HepG2 (cell line): ENCODE data around the gene NDUFS2. TPM values are rescaled to one million over a fixed set of nuclear protein-coding genes. Genes with fewer than 3 reads are reported as not detected.

Experiments used
- ATAC-seq: fragments of 200-7000 bp; cut with Tn5 transposase; 3 replicates; pipeline ENCODE4 v1.9.1; 2020; ENCODE audit warnings: mild to moderate bottlenecking, moderate library complexity
- BruUV-seq: library from RNA; stranded (reverse); fragments of 400-500 nt; replicated peaks from 2 replicates; lab custom pipeline; 2021; lab: Mats Ljungman, UMichigan
- CTCF ChIA-PET: fragments of 300-600 bp; formaldehyde crosslinking; extraction: SDS; loops from one replicate; lab custom pipeline; 2021; ENCODE audit warnings: low total read pairs, inconsistent platforms, low intra/inter-chr PET ratio; lab: Yijun Ruan, JAX
- POLR2A ChIA-PET: fragments of 350-600 bp; sonication (Branson Sonifier 250); formaldehyde crosslinking; loops from one replicate; lab custom pipeline; 2020; ENCODE audit warnings: antibody characterized with exemption, inconsistent platforms; lab: Yijun Ruan, JAX
- DNase-seq: peaks from one replicate; pipeline ENCODE4 v3.0.0-alpha.2; 2015; ENCODE audit warnings: low spot score
- FAIRE-seq: peaks from 3 replicates; lab custom pipeline; 2011; peaks lifted over from hg19 to GRCh38; lab: Jason Lieb, UNC
- H2AFZ ChIP-seq: one replicate; pipeline ENCODE4 v1.6.1; 2011; ENCODE audit warnings: low read length, inconsistent platforms
- H3K27ac ChIP-seq: fragments of 300-600 bp; 3 replicates; pipeline ENCODE4 v1.8.0; 2011; ENCODE audit warnings: mixed run types, mild to moderate bottlenecking, mixed read lengths, low read length, inconsistent platforms; ENCODE audit not compliant: insufficient read depth; ENCODE audit errors: extremely low read length
- H3K27me3 ChIP-seq, 2 experiments: fragments of 200-600 bp in 1 of 2; 2 replicates in 1 of 2; 3 replicates in 1 of 2; pipeline versions ENCODE4 v1.6.0 to v1.8.0; 2011; ENCODE audit warnings: low read length in 2 of 2, mild to moderate bottlenecking in 2 of 2, moderate library complexity in 2 of 2, inconsistent platforms in 1 of 2; ENCODE audit not compliant: insufficient read depth in 2 of 2, control insufficient read depth in 1 of 2
- H3K36me3 ChIP-seq, 2 experiments: fragments of 200-600 bp in 1 of 2; replicated peaks in 1 of 2; 2 replicates in 1 of 2; 3 replicates in 1 of 2; pipeline versions ENCODE4 v1.5.1 to v1.8.0; 2011; ENCODE audit warnings: low read length in 2 of 2, inconsistent platforms in 1 of 2; ENCODE audit not compliant: insufficient read depth in 2 of 2, control insufficient read depth in 1 of 2
- H3K4me1 ChIP-seq: 2 replicates; pipeline ENCODE4 v1.5.1; 2012; ENCODE audit warnings: low read length, inconsistent platforms; ENCODE audit not compliant: insufficient read depth
- H3K4me2 ChIP-seq: 2 replicates; pipeline ENCODE4 v1.6.0; 2011; ENCODE audit warnings: low read depth, low read length, inconsistent platforms
- H3K4me3 ChIP-seq, 3 experiments: fragments of 200-600 bp in 1 of 3; sonication (generic), shearing (Covaris generic) in 1 of 3; replicated peaks in 1 of 3; 2 replicates each; pipeline ENCODE4 v1.5.1; 2011 to 2016; ENCODE audit warnings: low read length in 3 of 3, inconsistent platforms in 2 of 3, low read depth in 2 of 3, mild to moderate bottlenecking in 2 of 3, control low read depth in 1 of 3, mixed read lengths in 1 of 3; ENCODE audit not compliant: insufficient read depth in 1 of 3
- H3K79me2 ChIP-seq: one replicate; pipeline ENCODE4 v1.6.1; 2011; ENCODE audit warnings: low read length, inconsistent platforms; ENCODE audit not compliant: insufficient read depth
- H3K9ac ChIP-seq: 2 replicates; pipeline ENCODE4 v1.6.0; 2011; ENCODE audit warnings: mild to moderate bottlenecking, low read depth, low read length, inconsistent platforms; ENCODE audit not compliant: insufficient read depth
- H3K9me3 ChIP-seq: 2 replicates; pipeline ENCODE4 v1.5.1; 2012; ENCODE audit warnings: mild to moderate bottlenecking, low read length
- H4K20me1 ChIP-seq: 2 replicates; pipeline ENCODE4 v1.6.0; 2011; ENCODE audit warnings: inconsistent platforms, mild to moderate bottlenecking, low read length, moderate library complexity; ENCODE audit not compliant: insufficient read depth
- AGO2 ChIP-seq: fragments of 200-400 bp; formaldehyde crosslinking; optimal IDR thresholded peaks from 2 replicates; pipeline ENCODE3; 2017; ENCODE audit warnings: mild to moderate bottlenecking, low read depth, low read length, moderate library complexity
- AHDC1 ChIP-seq: sonication (generic); formaldehyde crosslinking; IDR thresholded peaks from 2 replicates; pipeline ENCODE4 v1.5.1; 2020; ENCODE audit warnings: mild to moderate bottlenecking, missing genetic modification reagents, borderline replicate concordance
- CBFB ChIP-seq: sonication (generic); formaldehyde crosslinking; IDR thresholded peaks from 2 replicates; pipeline ENCODE4 v1.4.0; 2020; ENCODE audit warnings: missing genetic modification reagents
- JDP2 ChIP-seq: sonication (generic); formaldehyde crosslinking; IDR thresholded peaks from 2 replicates; pipeline ENCODE4 v1.8.1; 2022; ENCODE audit warnings: missing genetic modification reagents, borderline replicate concordance
- MTF2 ChIP-seq: sonication (generic); formaldehyde crosslinking; IDR thresholded peaks from 2 replicates; pipeline ENCODE4 v1.5.0; 2020; ENCODE audit warnings: missing genetic modification reagents, borderline replicate concordance
- NONO ChIP-seq, 2 experiments: fragments of 450-650 bp in 1 of 2; sonication (generic) in 1 of 2; formaldehyde crosslinking in 1 of 2; IDR thresholded peaks in 1 of 2; conservative IDR thresholded peaks in 1 of 2; 2 replicates each; pipeline versions ENCODE4 v1.6.1 to v1.8.0; 2017 to 2022; ENCODE audit warnings: mild to moderate bottlenecking in 1 of 2, missing genetic modification reagents in 1 of 2, moderate library complexity in 1 of 2
- POLR2G ChIP-seq: fragments of 200-400 bp; formaldehyde crosslinking; IDR thresholded peaks from 2 replicates; pipeline ENCODE4 v1.6.1; 2018; ENCODE audit warnings: mild to moderate bottlenecking, low read depth, low read length, moderate library complexity
- PPARG ChIP-seq: conservative IDR thresholded peaks from 2 replicates; pipeline ENCODE4 v1.6.1; 2016; ENCODE audit warnings: missing biosample characterization, missing genetic modification reagents
- TEAD2 ChIP-seq: sonication (generic); formaldehyde crosslinking; IDR thresholded peaks from 2 replicates; pipeline ENCODE4 v1.9.0; 2021; ENCODE audit warnings: missing genetic modification reagents
- ZBTB43 ChIP-seq: sonication (generic); formaldehyde crosslinking; conservative IDR thresholded peaks from 2 replicates; pipeline ENCODE4 v1.4.0; 2020; ENCODE audit warnings: missing genetic modification reagents
- ZNF687 ChIP-seq: sonication (generic); formaldehyde crosslinking; IDR thresholded peaks from 2 replicates; pipeline ENCODE4 v1.5.1; 2020; ENCODE audit warnings: mild to moderate bottlenecking, missing genetic modification reagents, moderate library complexity
- ZNF792 ChIP-seq: IDR thresholded peaks from 2 replicates; pipeline ENCODE4 v1.6.1; 2016
- WGBS: methylation state at CpG from one replicate; pipeline ENCODE4 v1.1.6; 2017; ENCODE audit warnings: low lambda C conversion rate; 5-methylcytosine and 5-hydroxymethylcytosine counted together
- in situ Hi-C: cut with HindIII; loops from 2 replicates; pipeline ENCODE4 v1.10.0; 2017; ENCODE audit warnings: low pct_unique_long_range_greater_than_20kb; ENCODE audit not compliant: extremely low pct_ligation_motif_present
- intact Hi-C: fragments of 100-400 bp; cut with micrococcal nuclease; formaldehyde crosslinking; loops from one replicate; pipeline ENCODE4 v1.10.0; 2022; ENCODE audit not compliant: unreplicated experiment
- polyA plus RNA-seq, 8 experiments: library from polyadenylated mRNA; depleted of rRNA in 3 of 8; stranded (reverse) in 7 of 8; unstranded in 1 of 8; fragments of >200 nt; fragmentation: Illumina TruSeq in 4 of 8; extraction: Trizol in 4 of 8; gene quantifications; 2 replicates each; pipeline versions ENCODE4 v1.2.1 to v1.2.3, GENCODE V29; 2011 to 2016; ENCODE audit warnings: low read depth in 4 of 8, missing spikeins in 1 of 8, mixed read lengths in 1 of 8; ENCODE audit not compliant: insufficient read depth in 1 of 8
- total RNA-seq, 5 experiments: library from RNA; depleted of rRNA; stranded (reverse); fragments of >200 nt; fragmentation: Illumina TruSeq; extraction: Trizol; gene quantifications; 2 replicates each; pipeline ENCODE4 v1.2.3, GENCODE V29; 2016; ENCODE audit warnings: low read depth in 1 of 5

Gene NDUFS2
- total and polyA plus RNA-seq, 2 of the 13 experiments (the other 11 are each of a cell fraction or from before 2014, with no cell fraction given), result 89.9 to 118 TPM

GRCh38 chr1:161214369-161214768 lies 12.2 kb downstream of the NDUFS2 start (continued):
- TF ChIP-seq ZBTB43 (CRISPR knock-in tag) (no peak), NONO (IDR thresholded peaks at IDR 0.05) (no peak), NONO (CRISPR knock-in tag; conservative IDR thresholded peaks at IDR 0.05) (no peak)

GRCh38 chr1:161215076-161215475 lies 12.9 kb downstream of the NDUFS2 start, which contains the start of gene FCER1G:
TSS of gene FCER1G (plus strand) at chr1:161215295. CDS start at chr1:161215322, 27 bp downstream.
- no peak within 1 kb of the TSS for H3K4me3 ChIP-seq
- H3K27ac ChIP-seq, result peak within 1 kb of the TSS; percentile 33
- H3K4me2 ChIP-seq, result no peak within 1 kb of the TSS
- ChIA-PET POLR2A (interaction anchor here (4.1 kb wide), 1 partner anchor 11 kb away, joined by 85 read pairs; the partner anchor contains the start of gene TOMM40L), CTCF (no interaction called here)
- no peaks in the 10 kb centered on the region for H3K9me3 ChIP-seq
- no peaks in the 10 kb centered on the region for H3K27me3 ChIP-seq
- 93% methylated on average over 10 of the region's 10 CpGs for WGBS
- ATAC-seq, result no peak
- H3K9ac ChIP-seq, result no peak within 1 kb of the TSS
- H4K20me1 ChIP-seq, result no peaks in the 10 kb centered on the region
- no TSS peak for BruUV-seq
- no peak for FAIRE-seq
- peaks cover 4% of the 10 kb centered on the region for H3K79me2 ChIP-seq
- peaks cover 58% of the 10 kb centered on the region for H3K4me1 ChIP-seq
- no peak within 1 kb of the TSS for H2AFZ ChIP-seq
- DNase-seq, result no peak
- H3K36me3 ChIP-seq, result peaks cover 7 to 45% of the 10 kb centered on the region in 2 experiments
- in situ Hi-C loops, result no loop called here
- intact Hi-C loops, result no loop called here
- TF ChIP-seq AGO2 (peak; percentile 60), PPARG (CRISPR knock-in tag) (no peak), POLR2G (peak; percentile 52), ZNF687 (CRISPR knock-in tag) (peak; percentile 26; the same call in 1 of the 2 replicates), MTF2 (CRISPR knock-in tag) (no peak), JDP2 (CRISPR knock-in tag) (no peak), ZNF792 (CRISPR knock-in tag) (no peak), AHDC1 (CRISPR knock-in tag) (no peak), TEAD2 (CRISPR knock-in tag) (no peak), CBFB (CRISPR knock-in tag) (no peak)
